Thyroid gland (tissue), 4 donors: ENCODE data around the gene FAM241A. TPM values are rescaled to one million over a fixed set of nuclear protein-coding genes. Genes with fewer than 3 reads are reported as not detected.

Source experiments
- DNase-seq, 2 donors: peaks; one replicate each; pipeline ENCODE4 v3.0.0-alpha.2; 2019
- H3K27ac ChIP-seq, 3 donors: fragments of 200-600 bp; sonication (generic); 1 replicate in 2 of 3; 2 replicates in 1 of 3; pipeline ENCODE4 v1.5.1; 2016 to 2019; ENCODE audit warnings: mild to moderate bottlenecking in 1 of 3, moderate library complexity in 1 of 3
- H3K27me3 ChIP-seq: fragments of 200-600 bp; sonication (generic); one replicate; pipeline ENCODE4 v1.5.1; 2019
- H3K36me3 ChIP-seq, 2 donors: fragments of 200-600 bp; sonication (generic); one replicate each; pipeline ENCODE4 v1.5.1; 2016 to 2019
- H3K4me1 ChIP-seq, 2 donors: fragments of 200-600 bp; sonication (generic); one replicate each; pipeline ENCODE4 v1.5.1; 2017 to 2019
- H3K4me3 ChIP-seq, 3 donors: fragments of 200-600 bp; sonication (generic); replicated peaks in 1 of 3; 1 replicate in 2 of 3; 2 replicates in 1 of 3; pipeline ENCODE4 v1.5.1; 2016; ENCODE audit warnings: mild to moderate bottlenecking in 1 of 3
- H3K9me3 ChIP-seq: fragments of 200-600 bp; sonication (generic); one replicate; pipeline ENCODE4 v1.5.1; 2017
- POLR2A ChIP-seq, 2 donors: fragments of 450-650 bp; IDR thresholded peaks; one replicate each; pipeline ENCODE4 v1.6.1; 2017; ENCODE audit warnings: antibody characterized with exemption in 2 of 2, mild to moderate bottlenecking in 2 of 2, moderate library complexity in 1 of 2
- WGBS, 2 donors: methylation state at CpG; one replicate each; pipeline ENCODE4 v1.1.5; 2017; 5-methylcytosine and 5-hydroxymethylcytosine counted together
- intact Hi-C: fragments of 100-400 bp; cut with DNase I; formaldehyde crosslinking; loops from one replicate; pipeline ENCODE4 v1.15.1; 2023
- total RNA-seq, 4 donors: library from RNA; depleted of rRNA; stranded (reverse); fragments of >200 nt; gene quantifications; one replicate each; pipeline ENCODE4 v1.2.3, GENCODE V29; 2016
- TF ChIP-seq, protein P1 (sequence below), 6 experiments: fragments of 200-600 bp in 3 of 6; fragments of 450-650 bp in 3 of 6; sonication (generic) in 3 of 6; IDR thresholded peaks; one replicate each; pipeline ENCODE4 v1.5.1; 2016 to 2019; ENCODE audit warnings: antibody characterized with exemption in 6 of 6, mild to moderate bottlenecking in 2 of 6, inconsistent platforms in 1 of 6, moderate library complexity in 1 of 6

The FAM241A gene
- total RNA-seq, 4 donors from 2014 or later = 3.4 to 9.9 (median 5.8) TPM

DNA sequence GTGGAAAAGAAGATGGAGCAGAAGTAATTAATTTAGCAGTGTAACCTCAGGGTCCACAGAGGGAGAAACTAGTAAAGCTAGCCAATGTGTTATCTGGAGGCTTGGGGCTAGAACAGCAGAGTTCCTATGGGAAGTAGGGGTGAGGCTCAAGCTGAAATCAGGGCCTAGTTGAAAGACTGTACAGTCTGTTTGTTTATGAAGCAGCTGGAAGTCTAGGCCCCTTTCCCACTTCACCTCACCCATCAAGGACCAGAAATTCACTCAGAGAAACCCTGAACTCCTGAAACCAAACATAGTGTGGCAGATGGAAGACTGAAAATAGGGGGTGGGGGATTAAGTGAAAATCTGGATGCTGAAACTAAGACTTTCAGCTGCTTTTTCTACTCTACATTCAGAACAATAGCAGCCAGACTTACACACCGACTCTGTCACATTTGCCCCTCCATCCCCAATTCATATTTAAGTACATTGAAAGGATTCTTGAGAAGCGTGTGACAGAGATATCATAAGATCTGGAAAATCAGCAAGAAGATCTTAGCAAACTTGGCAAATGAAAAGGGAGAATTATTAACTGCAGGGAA, 32.6 kb upstream of the FAM241A start:
- no peaks in the 10 kb centered on the region for H3K9me3 ChIP-seq
- intact Hi-C loops = no loop called here
- 86 to 90% methylated on average over 2 of the region's 2 CpGs for WGBS, 2 donors
- TF ChIP-seq, protein P1, sequence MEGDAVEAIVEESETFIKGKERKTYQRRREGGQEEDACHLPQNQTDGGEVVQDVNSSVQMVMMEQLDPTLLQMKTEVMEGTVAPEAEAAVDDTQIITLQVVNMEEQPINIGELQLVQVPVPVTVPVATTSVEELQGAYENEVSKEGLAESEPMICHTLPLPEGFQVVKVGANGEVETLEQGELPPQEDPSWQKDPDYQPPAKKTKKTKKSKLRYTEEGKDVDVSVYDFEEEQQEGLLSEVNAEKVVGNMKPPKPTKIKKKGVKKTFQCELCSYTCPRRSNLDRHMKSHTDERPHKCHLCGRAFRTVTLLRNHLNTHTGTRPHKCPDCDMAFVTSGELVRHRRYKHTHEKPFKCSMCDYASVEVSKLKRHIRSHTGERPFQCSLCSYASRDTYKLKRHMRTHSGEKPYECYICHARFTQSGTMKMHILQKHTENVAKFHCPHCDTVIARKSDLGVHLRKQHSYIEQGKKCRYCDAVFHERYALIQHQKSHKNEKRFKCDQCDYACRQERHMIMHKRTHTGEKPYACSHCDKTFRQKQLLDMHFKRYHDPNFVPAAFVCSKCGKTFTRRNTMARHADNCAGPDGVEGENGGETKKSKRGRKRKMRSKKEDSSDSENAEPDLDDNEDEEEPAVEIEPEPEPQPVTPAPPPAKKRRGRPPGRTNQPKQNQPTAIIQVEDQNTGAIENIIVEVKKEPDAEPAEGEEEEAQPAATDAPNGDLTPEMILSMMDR (IDR thresholded peaks at IDR 0.05) = no peak
- TF ChIP-seq POLR2A (IDR thresholded peaks at IDR 0.05) = no peak
- no peaks in the 10 kb centered on the region for H3K36me3 ChIP-seq
- H3K27ac ChIP-seq = no peak overlapping the region
- H3K4me3 ChIP-seq = no peak overlapping the region
- no peak for DNase-seq
- H3K27me3 ChIP-seq = no peaks in the 10 kb centered on the region
- H3K4me1 ChIP-seq = peaks cover 0 to 3% of the 10 kb centered on the region in 2 donors

DNA sequence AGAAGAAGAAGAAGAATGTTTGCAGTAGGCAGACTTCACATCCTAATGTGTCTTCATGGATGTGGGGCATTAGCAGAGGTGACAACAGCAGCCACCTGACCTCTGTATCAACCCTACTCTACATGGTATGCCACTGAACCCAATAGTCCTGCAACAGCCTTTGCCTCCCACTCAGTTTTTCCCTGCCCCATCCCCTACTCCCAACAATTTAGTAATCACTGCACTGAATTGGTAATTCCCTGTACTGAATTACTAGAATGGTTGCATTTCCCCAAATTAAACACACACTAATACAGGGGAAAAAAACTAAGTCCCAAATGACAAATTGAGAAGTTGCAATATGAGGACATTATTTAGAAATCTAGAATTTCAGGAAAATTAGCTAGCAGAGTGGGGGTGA, 31.4 kb upstream of the FAM241A start:
- H3K27me3 ChIP-seq = no peaks in the 10 kb centered on the region
- no peaks in the 10 kb centered on the region for H3K9me3 ChIP-seq
- TF ChIP-seq, protein P1 (IDR thresholded peaks at IDR 0.05) = no peak
- TF ChIP-seq POLR2A (IDR thresholded peaks at IDR 0.05) = no peak
- no peak overlapping the region for H3K27ac ChIP-seq
- intact Hi-C loops = no loop called here
- H3K4me1 ChIP-seq = peaks cover 0 to 3% of the 10 kb centered on the region in 2 donors
- no peak overlapping the region for H3K4me3 ChIP-seq
- no peaks in the 10 kb centered on the region for H3K36me3 ChIP-seq
- DNase-seq = no peak

DNA sequence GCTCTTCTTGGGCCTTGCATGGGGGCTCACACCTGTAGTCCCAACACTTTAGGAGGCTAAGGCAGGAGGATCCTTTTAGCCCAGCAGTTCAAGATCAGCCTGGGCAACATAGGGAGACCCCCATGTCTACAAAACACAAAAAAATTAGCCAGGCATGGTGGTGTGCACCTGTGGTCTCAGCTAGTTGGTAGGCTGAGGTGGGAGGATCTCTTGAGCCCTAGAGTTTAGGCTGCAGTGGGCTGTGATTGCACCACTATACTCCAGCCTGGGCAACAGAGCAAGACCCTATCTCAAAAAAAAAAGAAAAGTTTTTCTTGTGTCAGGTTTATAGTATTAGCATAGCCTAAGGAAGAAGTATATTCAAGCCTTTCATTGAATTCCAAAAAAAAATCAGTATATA, 30.8 kb upstream of the FAM241A start:
- TF ChIP-seq, protein P1 (IDR thresholded peaks at IDR 0.05) = no peak
- TF ChIP-seq POLR2A (IDR thresholded peaks at IDR 0.05) = no peak
- intact Hi-C loops = no loop called here
- DNase-seq = no peak
- no peak overlapping the region for H3K27ac ChIP-seq
- no peaks in the 10 kb centered on the region for H3K9me3 ChIP-seq
- H3K4me1 ChIP-seq = peaks cover 0 to 3% of the 10 kb centered on the region in 2 donors
- no peaks in the 10 kb centered on the region for H3K27me3 ChIP-seq
- no peaks in the 10 kb centered on the region for H3K36me3 ChIP-seq
- H3K4me3 ChIP-seq = no peak overlapping the region

DNA sequence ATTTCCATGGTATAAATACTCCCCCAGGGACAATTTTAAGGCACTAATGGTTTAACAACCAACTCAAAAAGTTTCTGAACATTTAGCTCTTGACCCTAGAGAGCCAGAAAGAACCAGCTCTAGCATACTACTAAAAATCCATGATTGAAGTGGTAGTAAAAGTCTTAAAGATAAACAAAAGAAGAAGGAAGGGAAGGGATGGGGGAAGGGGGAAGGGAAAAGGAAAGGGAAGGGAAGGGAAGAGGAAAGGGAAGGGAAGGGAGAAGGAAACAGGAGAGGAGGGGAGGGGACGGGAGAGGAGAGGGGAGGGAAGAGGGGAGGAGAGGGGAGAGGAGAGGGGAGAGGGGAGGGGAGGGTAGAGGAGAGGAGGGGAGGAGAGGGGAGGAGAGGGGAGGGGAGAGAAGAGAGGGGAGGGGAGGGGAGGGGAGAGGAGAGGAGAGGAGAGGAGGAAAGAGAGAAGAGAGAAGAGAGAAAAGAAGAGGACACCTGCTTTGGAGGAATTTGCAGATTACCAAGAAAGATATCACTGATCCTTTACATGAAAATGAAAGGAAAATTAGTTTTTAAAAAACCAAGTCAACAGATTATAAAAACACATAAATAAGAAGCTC, 26.4 kb upstream of the FAM241A start:
- H3K36me3 ChIP-seq = no peaks in the 10 kb centered on the region
- 50 to 57% methylated on average over 1 of the region's 1 CpG for WGBS, 2 donors
- no peak overlapping the region for H3K4me3 ChIP-seq
- TF ChIP-seq POLR2A (IDR thresholded peaks at IDR 0.05) = no peak
- TF ChIP-seq, protein P1 (IDR thresholded peaks at IDR 0.05) = no peak
- no peaks in the 10 kb centered on the region for H3K27me3 ChIP-seq
- H3K9me3 ChIP-seq = no peaks in the 10 kb centered on the region
- intact Hi-C loops = no loop called here
- H3K27ac ChIP-seq = no peak overlapping the region
- no peaks in the 10 kb centered on the region for H3K4me1 ChIP-seq
- DNase-seq = no peak

DNA sequence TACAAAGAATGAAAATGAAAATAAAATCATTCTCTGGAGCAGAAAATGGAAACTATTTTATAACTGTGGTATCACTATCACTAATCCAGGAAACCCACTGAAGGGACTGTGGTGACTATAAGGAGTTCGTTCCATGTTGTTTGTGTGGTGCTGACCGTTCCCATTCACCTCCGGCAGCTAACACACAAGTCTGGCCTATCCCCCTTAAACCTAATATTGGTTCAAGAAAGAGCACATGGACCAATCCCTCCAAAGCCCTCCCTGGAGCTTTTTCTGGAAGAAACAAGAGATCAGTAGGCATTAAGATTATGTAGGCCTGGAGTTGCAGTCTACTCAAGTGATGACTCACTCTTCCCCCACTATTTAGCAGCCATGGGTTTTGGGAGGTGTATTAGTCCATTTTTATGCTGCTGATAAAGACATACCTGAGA, 25.9 kb upstream of the FAM241A start:
- 79 to 91% methylated on average over 3 of the region's 3 CpGs for WGBS, 2 donors
- H3K9me3 ChIP-seq = no peaks in the 10 kb centered on the region
- H3K27ac ChIP-seq = no peak overlapping the region
- H3K36me3 ChIP-seq = no peaks in the 10 kb centered on the region
- H3K27me3 ChIP-seq = no peaks in the 10 kb centered on the region
- intact Hi-C loops = no loop called here
- no peak overlapping the region for H3K4me3 ChIP-seq
- no peaks in the 10 kb centered on the region for H3K4me1 ChIP-seq
- no peak for DNase-seq
- no peak for TF ChIP-seq POLR2A (IDR thresholded peaks at IDR 0.05)
- TF ChIP-seq, protein P1 (IDR thresholded peaks at IDR 0.05) = no peak
